Testis (tissue), 5 donors: ENCODE data around the gene E2F3. TPM values are rescaled to one million over a fixed set of nuclear protein-coding genes. Genes with fewer than 3 reads are reported as not detected.

Source experiments
- DNase-seq: peaks from one replicate; pipeline ENCODE4 v3.0.0-alpha.2; 2019
- H3K27ac ChIP-seq, 2 donors: fragments of 200-600 bp; sonication (generic); one replicate each; pipeline ENCODE4 v1.5.1; 2019
- H3K27me3 ChIP-seq: fragments of 200-600 bp; sonication (generic); one replicate; pipeline ENCODE4 v1.5.1; 2019
- H3K36me3 ChIP-seq: fragments of 200-600 bp; sonication (generic); one replicate; pipeline ENCODE4 v1.5.1; 2017; ENCODE audit warnings: low read depth; ENCODE audit errors: missing control alignments
- H3K4me1 ChIP-seq: fragments of 200-600 bp; sonication (generic); one replicate; pipeline ENCODE4 v1.5.1; 2019
- H3K4me3 ChIP-seq, 2 donors: fragments of 200-600 bp; sonication (generic); one replicate each; pipeline ENCODE4 v1.5.1; 2017 to 2019
- H3K9me3 ChIP-seq: fragments of 200-600 bp; sonication (generic); one replicate; pipeline ENCODE4 v1.5.1; 2017
- CTCF ChIP-seq, 3 experiments: fragments of 450-650 bp in 2 of 3; fragments of 200-600 bp in 1 of 3; sonication (generic) in 1 of 3; IDR thresholded peaks; one replicate each; pipeline ENCODE4 v1.5.1; 2016 to 2019; ENCODE audit warnings: antibody characterized with exemption in 3 of 3, mild to moderate bottlenecking in 2 of 3, moderate library complexity in 1 of 3
- POLR2A ChIP-seq: fragments of 450-650 bp; IDR thresholded peaks from one replicate; pipeline ENCODE4 v1.6.1; 2017; ENCODE audit warnings: antibody characterized with exemption, mild to moderate bottlenecking, moderate library complexity
- WGBS, 2 donors: methylation state at CpG; one replicate each; pipeline ENCODE4 v1.1.5; 2018; 5-methylcytosine and 5-hydroxymethylcytosine counted together
- intact Hi-C: fragments of 100-400 bp; cut with DNase I; formaldehyde crosslinking; loops from one replicate; pipeline ENCODE4 v1.15.1; 2023; ENCODE audit warnings: low total_unique reads
- long read RNA-seq, 2 donors: transcript quantifications; one replicate each; lab custom pipeline, GENCODE V29; 2026
- polyA plus RNA-seq: library from polyadenylated mRNA; stranded (reverse); fragments of 350-450 nt; fragmentation: Illumina TruSeq; extraction: RNeasy Lipid Tissue Mini Kit (QIAGEN cat#74804); gene quantifications from one replicate; pipeline ENCODE4 v1.2.3, GENCODE V29; 2014; ENCODE audit warnings: low read depth, low replicate concordance; ENCODE audit not compliant: insufficient read depth
- total RNA-seq, 2 donors: library from RNA; depleted of rRNA; stranded (reverse); fragments of >200 nt; gene quantifications; one replicate each; pipeline ENCODE4 v1.2.3, GENCODE V29; 2016

The E2F3 gene
- 1 to 10 TPM; 7.4 to 8.0 TPM for total RNA-seq
- 8.7 TPM for polyA plus RNA-seq
- long read RNA-seq, donor 1 = 0 reads
- long read RNA-seq, donor 2 = 0 reads

DNA sequence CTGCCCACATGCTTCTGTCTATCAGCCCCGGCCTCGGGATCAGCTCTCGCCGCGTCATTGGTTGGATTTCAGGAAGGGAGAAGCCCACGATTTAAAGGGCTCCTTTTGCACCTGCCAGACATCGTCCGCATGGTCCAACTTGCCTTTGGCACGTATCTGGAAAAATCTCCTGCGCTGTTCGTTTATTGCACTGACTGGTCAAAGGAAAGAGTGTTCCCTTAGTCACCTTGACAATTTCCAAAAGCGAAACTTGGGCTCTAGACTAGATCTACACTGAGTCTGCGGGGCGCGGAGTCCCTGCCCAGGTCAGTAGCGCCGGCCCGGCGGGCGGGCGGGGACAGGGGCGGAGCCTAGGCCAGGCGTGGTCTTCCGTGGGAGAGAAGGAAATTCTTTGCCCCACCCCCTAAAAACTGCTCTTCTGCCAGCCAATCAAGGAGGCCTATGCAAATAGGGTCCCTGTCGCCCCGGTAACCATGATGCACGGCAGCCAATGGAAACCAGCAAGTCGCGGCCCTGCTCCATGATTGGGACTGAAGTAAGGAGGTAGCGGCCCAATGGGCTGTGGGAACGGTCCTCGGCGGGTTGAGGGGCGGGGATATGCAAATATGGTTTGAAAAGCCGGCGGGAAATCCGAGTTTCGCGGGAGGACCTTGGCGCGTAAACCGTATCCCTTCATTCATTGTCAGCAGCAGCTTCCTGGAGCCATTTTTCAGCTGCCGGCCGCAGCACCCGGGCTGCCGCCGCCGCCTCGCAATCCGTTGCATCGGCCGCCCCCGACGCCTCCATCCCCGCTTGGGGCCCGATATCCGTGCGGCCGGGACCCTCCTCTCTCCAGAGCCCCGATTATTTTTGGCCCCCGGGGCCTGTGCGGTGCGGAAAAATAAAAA is at the start of gene E2F3:
Gene E2F3, plus strand, starts transcription at position 675 of the 887 bp plus-strand sequence. CDS start 354 bp downstream, outside the sequence.
- Histone ChIP-seq H3K36me3 (no peaks in the 10 kb centered on the region), H3K4me1 (no peaks in the 10 kb centered on the region), H3K9me3 (no peaks in the 10 kb centered on the region), H3K4me3 (peak within 1 kb of the TSS; percentile 83 to 91), H3K27ac (peak within 1 kb of the TSS; percentile 82 to 93), H3K27me3 (no peaks in the 10 kb centered on the region)
- TF ChIP-seq POLR2A = no peak
- no peak for TF ChIP-seq CTCF (IDR thresholded peaks at IDR 0.05)
- intact Hi-C loops = no loop called here
- 0% methylated on average over 24 to 63 of the region's 63 CpGs for WGBS, 2 donors
- DNase-seq = peak; percentile 100

GRCh38 chr6:20352346-20352745 is 49.3 kb upstream of the E2F3 start:
- TF ChIP-seq POLR2A (no peak), CTCF (IDR thresholded peaks at IDR 0.05) (no peak)
- H3K4me1 ChIP-seq = no peaks in the 10 kb centered on the region
- no peaks in the 10 kb centered on the region for H3K27me3 ChIP-seq
- DNase-seq = no peak
- WGBS, 2 donors = 54 to 71% methylated on average over 4 of the region's 4 CpGs
- no peaks in the 10 kb centered on the region for H3K9me3 ChIP-seq
- H3K27ac ChIP-seq = no peak overlapping the region
- intact Hi-C loops = no loop called here
- no peak overlapping the region for H3K4me3 ChIP-seq
- H3K36me3 ChIP-seq = no peaks in the 10 kb centered on the region

DNA sequence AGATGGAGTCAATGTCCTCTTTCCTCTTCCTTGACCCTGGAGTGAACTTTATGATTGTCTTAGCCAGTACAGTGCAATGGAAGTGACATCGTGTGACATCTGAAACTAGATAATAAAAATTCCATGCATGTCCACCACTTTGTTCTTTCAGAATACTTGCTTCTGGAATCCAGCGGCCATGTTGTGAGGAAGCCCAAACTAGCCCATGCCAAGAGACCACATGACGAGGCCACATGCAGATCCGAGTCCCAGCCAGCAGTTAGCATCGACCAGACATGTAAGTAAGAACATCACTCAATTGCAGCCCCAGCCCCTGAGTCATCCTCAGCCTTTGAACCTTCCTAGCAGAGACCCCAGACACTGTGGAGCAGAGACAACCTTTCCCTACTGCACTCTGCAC is 48.5 kb upstream of the E2F3 start:
- TF ChIP-seq POLR2A (no peak), CTCF (IDR thresholded peaks at IDR 0.05) (no peak)
- Histone ChIP-seq H3K27ac (no peak overlapping the region), H3K9me3 (no peaks in the 10 kb centered on the region), H3K4me3 (no peak overlapping the region), H3K36me3 (no peaks in the 10 kb centered on the region), H3K27me3 (no peaks in the 10 kb centered on the region), H3K4me1 (no peaks in the 10 kb centered on the region)
- intact Hi-C loops = no loop called here
- no peak for DNase-seq
- WGBS, 2 donors = 92 to 95% methylated on average over 5 of the region's 5 CpGs

- no peaks in the 10 kb centered on the region for H3K36me3 ChIP-seq
- intact Hi-C loops = no loop called here
- H3K27ac ChIP-seq = no peak overlapping the region
- H3K4me1 ChIP-seq = no peaks in the 10 kb centered on the region
- no peak for DNase-seq
- WGBS, 2 donors = 89 to 96% methylated on average over 3 of the region's 3 CpGs
- H3K4me3 ChIP-seq = no peak overlapping the region
- H3K27me3 ChIP-seq = no peaks in the 10 kb centered on the region
- TF ChIP-seq CTCF (IDR thresholded peaks at IDR 0.05) = no peak
- H3K9me3 ChIP-seq = no peaks in the 10 kb centered on the region
Measured at GRCh38 chr6:20354366-20354765, 47.3 kb upstream of the E2F3 start.
